Measurements from ENCODE around the gene FCSK. TPM values are rescaled to one million over a fixed set of nuclear protein-coding genes. Genes with fewer than 3 reads are reported as not detected.

The FCSK gene
- total and polyA plus RNA-seq, 2 of the 8 experiments (the other 6 are each of a cell fraction or from before 2014, with no cell fraction given): 4.6 to 5.1 TPM

- Histone ChIP-seq H3K14ac (ENCODE audit: insufficient read length) (no peak overlapping the region), H4K8ac (ENCODE audit: extremely low read depth, insufficient read depth, low read length) (no peak overlapping the region), H3K79me1 (ENCODE audit: low read depth, low read length) (peaks cover 9% of the 10 kb centered on the region), H3K36me3 (ENCODE audit: control insufficient read depth in 2 of 4, insufficient read depth in 4 of 4, low read length in 3 of 4) (peaks cover 0 to 5% (median 0%) of the 10 kb centered on the region in 4 experiments; a peak in 3 of 8 replicates), H2BK5ac (ENCODE audit: low read depth, low read length) (peak overlapping the region; percentile 78; the same call in 1 of the 2 replicates), H4K91ac (replicated peaks; ENCODE audit: insufficient read length, low read length) (no peak overlapping the region), H3K4me2 (ENCODE audit: insufficient read depth in 1 of 2, low read depth in 2 of 2, low read length in 2 of 2) (no peak overlapping the region), H3K9ac (replicated peaks in 1 of 4; ENCODE audit: extremely low read depth in 1 of 4, low read depth in 3 of 4, low read length in 3 of 4) (no peak overlapping the region; a peak in 1 of 7 replicates), H3K27ac (ENCODE audit: low read depth, low read length) (0 out of 2 replicates have a peak overlapping the region, but pooled peaks have one; percentile 30), H4K20me1 (replicated peaks in 1 of 2; ENCODE audit: control insufficient read depth in 1 of 2, insufficient read depth in 2 of 2, low read length in 2 of 2) (no peaks in the 10 kb centered on the region), H3K79me2 (ENCODE audit: control insufficient read depth in 1 of 2, insufficient read depth in 2 of 2, low read length in 2 of 2) (peaks cover 0 to 67% of the 10 kb centered on the region in 2 experiments; a peak in 3 of 4 replicates), H3K18ac (ENCODE audit: extremely low read depth, low read length) (no peak overlapping the region; the same call in 1 of the 2 replicates), H2AK5ac (ENCODE audit: low read depth, low read length) (no peak overlapping the region), H3K4me1 (replicated peaks in 1 of 4; ENCODE audit: control insufficient read depth in 3 of 4, insufficient read depth in 4 of 4, low read length in 3 of 4) (peaks cover 35 to 46% (median 38%) of the 10 kb centered on the region in 4 experiments), H2AFZ (ENCODE audit: low read length) (no peak overlapping the region), H3K4me3 (ENCODE audit: extremely low read depth in 1 of 4, insufficient read depth in 2 of 4, low read depth in 3 of 4, low read length in 4 of 4) (no peak overlapping the region), H3K9me3 (ENCODE audit: insufficient read depth in 2 of 2, low read depth in 1 of 2, low read length in 1 of 2) (no peaks in the 10 kb centered on the region), H2BK20ac (ENCODE audit: low read length) (no peak overlapping the region), H3K56ac (replicated peaks; ENCODE audit: insufficient read length, low read depth, low read length) (no peak overlapping the region), H2BK120ac (replicated peaks; ENCODE audit: low read depth, low read length) (no peak overlapping the region), H4K5ac (ENCODE audit: insufficient read length, low read depth, low read length) (no peak overlapping the region), H3K23ac (ENCODE audit: insufficient read length) (no peak overlapping the region), H2BK15ac (ENCODE audit: low read length) (peak overlapping the region; percentile 97; the same call in 1 of the 2 replicates), H3K27me3 (replicated peaks in 1 of 4; ENCODE audit: control insufficient read depth in 3 of 4, extremely low read depth in 1 of 4, insufficient read depth in 3 of 4, low read length in 3 of 4) (no peaks in the 10 kb centered on the region), H3K4ac (replicated peaks; ENCODE audit: insufficient read length, low read depth, low read length) (no peak overlapping the region), H3K23me2 (ENCODE audit: low read depth, low read length) (no peaks in the 10 kb centered on the region), H2BK12ac (ENCODE audit: low read depth, low read length) (peak overlapping the region; percentile 75; the same call in 1 of the 2 replicates)
- CTCF ChIA-PET (ENCODE audit: partially characterized antibody): interaction anchor here (0.9 to 2.6 kb wide), 9 partner anchors 10 to 38 kb away, joined by 3 to 10 read pairs (median 3); no protein-coding TSS in a partner anchor
- POLR2A ChIA-PET (ENCODE audit: partially characterized antibody): interaction anchor here (0.8 to 2.6 kb wide), 9 partner anchors 11 to 51 kb away, joined by 3 to 9 read pairs (median 4); no protein-coding TSS in a partner anchor
- 82% methylated on average over 3 of the region's 3 CpGs; no CpG with 5 or more reads in 1 of the 2 experiments for WGBS, 2 experiments (ENCODE audit: extremely low coverage in 1 of 2, insufficient coverage in 1 of 2, insufficient read length in 1 of 2, insufficient replicate concordance in 2 of 2, low coverage in 1 of 2, low lambda C conversion rate in 2 of 2, missing lambda C conversion rate in 1 of 2)
- DNase-seq (ENCODE audit: low read depth in 1 of 2, low spot score in 2 of 2) (no peak), FAIRE-seq (no peak)
- TF ChIP-seq TBP (IDR thresholded peaks at IDR 0.05; ENCODE audit: low read depth, low read length) (no peak), E2F6 (IDR thresholded peaks at IDR 0.05) (no peak), KDM5A (IDR thresholded peaks at IDR 0.05; ENCODE audit: low read length) (no peak), RAD21 (IDR thresholded peaks at IDR 0.05 in 1 of 2, conservative IDR thresholded peaks at IDR 0.05 in 1 of 2; ENCODE audit: low read depth in 2 of 2, low read length in 2 of 2) (no peak), SP4 (IDR thresholded peaks at IDR 0.05; ENCODE audit: low read length) (no peak), EGR1 (IDR thresholded peaks at IDR 0.05; ENCODE audit: borderline replicate concordance, low read depth, low read length) (no peak), CBX5 (IDR thresholded peaks at IDR 0.05; ENCODE audit: low read depth, low read length) (no peak), JUND (IDR thresholded peaks at IDR 0.05; ENCODE audit: low read length) (no peak), YY1 (IDR thresholded peaks at IDR 0.05; ENCODE audit: low read depth, low read length) (no peak), SAP30 (IDR thresholded peaks at IDR 0.05; ENCODE audit: insufficient read depth, insufficient replicate concordance, low read length) (no peak), TCF12 (IDR thresholded peaks at IDR 0.05; ENCODE audit: low read depth, low read length) (no peak), TEAD4 (IDR thresholded peaks at IDR 0.05; ENCODE audit: low read depth, low read length) (no peak), NRF1 (IDR thresholded peaks at IDR 0.05; ENCODE audit: low read depth, low read length) (no peak), SP2 (IDR thresholded peaks at IDR 0.05; ENCODE audit: low read length) (no peak)
Measured at GRCh38 chr16:70432356-70432722, 22.1 kb upstream of the FCSK start.
